Nephron progenitor cell (in vitro differentiated cells): ENCODE results near the gene NXPH3.
"Not testable (repeated sequence)": the region's sequence is repeated elsewhere in the genome, so short reads cannot be mapped to it uniquely, and the experiment has no call there.

Experiments used
- DNase-seq: peaks from one replicate; pipeline ENCODE4 v3.0.0; 2021
- H3K27ac Mint-ChIP-seq: 2 replicates; pipeline ENCODE4 v1.8.0; 2021; ENCODE audit warnings: mild to moderate bottlenecking, moderate library complexity, mixed read lengths
- H3K27me3 Mint-ChIP-seq: 2 replicates; pipeline ENCODE4 v1.8.0; 2021; ENCODE audit warnings: mild to moderate bottlenecking, low read depth, mixed read lengths; ENCODE audit not compliant: poor library complexity
- H3K36me3 Mint-ChIP-seq: 2 replicates; pipeline ENCODE4 v1.8.0; 2021; ENCODE audit warnings: low read depth, mixed read lengths
- H3K4me1 Mint-ChIP-seq: 2 replicates; pipeline ENCODE4 v1.8.0; 2021; ENCODE audit warnings: mixed read lengths
- H3K4me3 Mint-ChIP-seq: 2 replicates; pipeline ENCODE4 v1.8.0; 2021; ENCODE audit warnings: mild to moderate bottlenecking, moderate library complexity, mixed read lengths
- H3K9me3 Mint-ChIP-seq: 2 replicates; pipeline ENCODE4 v1.8.0; 2021; ENCODE audit warnings: mild to moderate bottlenecking, moderate library complexity, mixed read lengths
- CTCF ChIP-seq: fragments of 200-600 bp; sonication (generic); IDR thresholded peaks from 2 replicates; pipeline ENCODE4 v1.5.0; 2021; ENCODE audit warnings: antibody characterized with exemption

NXPH3 gene

DNA sequence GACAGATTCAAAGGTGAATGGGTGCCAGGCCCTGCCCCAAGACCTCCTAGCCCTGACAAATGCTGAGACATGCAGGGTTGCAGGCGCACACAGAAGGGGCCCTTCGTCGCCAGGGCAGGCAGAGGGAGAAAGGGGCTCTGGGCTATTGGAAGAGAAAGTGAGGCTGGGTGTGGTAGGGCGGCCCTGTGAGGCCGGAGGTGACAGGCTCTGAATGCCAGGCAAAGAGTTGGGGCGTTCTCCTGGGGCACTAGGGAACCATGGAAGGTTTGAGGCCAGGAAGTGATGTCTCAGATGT, 26.4 kb upstream of the NXPH3 start:
- H3K4me1 Mint-ChIP-seq: peaks cover 65% of the 10 kb centered on the region
- peaks cover 8% of the 10 kb centered on the region for H3K27me3 Mint-ChIP-seq
- no peaks in the 10 kb centered on the region for H3K36me3 Mint-ChIP-seq
- no peaks in the 10 kb centered on the region for H3K9me3 Mint-ChIP-seq
- DNase-seq: no peak
- no peak overlapping the region for H3K27ac Mint-ChIP-seq
- TF ChIP-seq CTCF: no peak
- H3K4me3 Mint-ChIP-seq: peak overlapping the region; percentile 31

DNA sequence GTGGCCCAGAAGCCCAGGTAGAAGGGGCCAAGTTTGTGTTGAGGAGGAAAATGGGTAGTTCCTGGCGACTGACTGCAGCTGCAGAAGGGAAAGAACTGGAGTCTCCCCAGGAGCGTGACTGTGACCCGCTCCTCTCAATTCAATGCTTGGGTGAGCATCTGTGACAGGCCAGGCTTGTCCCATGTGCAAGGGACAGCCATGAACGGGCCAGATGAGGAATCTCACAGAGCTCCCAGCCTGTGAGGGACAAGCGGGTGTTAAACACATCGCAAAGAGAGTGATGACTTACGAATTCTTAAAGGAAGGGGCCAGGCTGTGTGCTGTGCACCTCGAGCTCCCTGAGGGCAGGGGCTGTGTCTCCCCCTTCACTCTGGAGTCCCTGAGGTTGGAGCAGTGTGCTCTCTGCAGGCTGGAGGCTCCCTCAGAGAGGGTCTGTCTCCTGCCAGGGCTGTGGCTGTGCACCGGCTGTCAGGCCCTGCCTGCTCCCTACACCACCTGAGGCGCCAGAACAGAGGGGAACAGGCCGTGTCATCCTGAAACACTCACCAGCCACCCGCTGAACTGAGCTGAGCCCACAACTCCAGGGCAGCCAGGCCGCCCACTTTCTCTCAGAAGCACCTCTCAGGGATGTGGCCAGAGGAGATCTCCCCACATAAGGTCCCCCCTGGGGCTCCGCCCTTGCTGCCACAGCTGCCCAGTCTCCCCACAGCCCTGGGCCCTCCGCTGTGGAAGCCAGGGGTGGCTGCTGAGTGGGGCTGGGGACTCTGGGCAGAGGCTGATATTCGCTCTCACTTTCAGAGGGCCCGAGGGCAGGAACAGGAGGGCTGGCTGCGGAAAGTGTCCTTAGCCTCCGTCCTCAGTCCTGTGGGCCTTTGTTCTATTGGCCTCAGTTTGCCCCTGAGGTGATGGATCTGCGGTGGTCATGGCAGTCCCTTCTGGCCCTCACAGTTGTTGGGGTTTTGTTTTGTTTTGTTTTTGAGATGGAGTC, 25.7 kb upstream of the NXPH3 start:
- DNase-seq: no peak
- peak overlapping the region; percentile 19 for H3K27ac Mint-ChIP-seq
- peaks cover 62% of the 10 kb centered on the region for H3K4me1 Mint-ChIP-seq
- TF ChIP-seq CTCF: no peak
- peak overlapping the region; percentile 31 for H3K4me3 Mint-ChIP-seq
- H3K27me3 Mint-ChIP-seq: peaks cover 9% of the 10 kb centered on the region
- no peaks in the 10 kb centered on the region for H3K9me3 Mint-ChIP-seq
- H3K36me3 Mint-ChIP-seq: no peaks in the 10 kb centered on the region

- not testable (repeated sequence) for H3K36me3 Mint-ChIP-seq, H3K4me3 Mint-ChIP-seq, DNase-seq, H3K27ac Mint-ChIP-seq, H3K9me3 Mint-ChIP-seq, H3K27me3 Mint-ChIP-seq
- H3K4me1 Mint-ChIP-seq: peaks cover 60% of the 10 kb centered on the region
Measured at GRCh38 chr17:49550764-49551163, 24.9 kb upstream of the NXPH3 start.

GRCh38 chr17:49551221-49552069, 24.2 kb upstream of the NXPH3 start:
- Mint-ChIP-seq H3K4me1 (peaks cover 60% of the 10 kb centered on the region), H3K4me3 (no peak overlapping the region), H3K27ac (peak overlapping the region; percentile 90), H3K9me3 (no peaks in the 10 kb centered on the region), H3K27me3 (peaks cover 10% of the 10 kb centered on the region), H3K36me3 (no peaks in the 10 kb centered on the region)
- TF ChIP-seq CTCF: no peak
- no peak for DNase-seq

- Mint-ChIP-seq H3K9me3 (no peaks in the 10 kb centered on the region), H3K4me3 (no peak overlapping the region), H3K36me3 (no peaks in the 10 kb centered on the region), H3K27ac (no peak overlapping the region), H3K4me1 (peaks cover 58% of the 10 kb centered on the region), H3K27me3 (peaks cover 9% of the 10 kb centered on the region)
- no peak for TF ChIP-seq CTCF
- DNase-seq: no peak
Measured at GRCh38 chr17:49552070-49552751, 23.5 kb upstream of the NXPH3 start.
